Measurements from ENCODE around the gene KCNA1.
"Not testable (repeated sequence)": the region's sequence is repeated elsewhere in the genome, so short reads cannot be mapped to it uniquely, and the experiment has no call there.

Gene KCNA1

DNA sequence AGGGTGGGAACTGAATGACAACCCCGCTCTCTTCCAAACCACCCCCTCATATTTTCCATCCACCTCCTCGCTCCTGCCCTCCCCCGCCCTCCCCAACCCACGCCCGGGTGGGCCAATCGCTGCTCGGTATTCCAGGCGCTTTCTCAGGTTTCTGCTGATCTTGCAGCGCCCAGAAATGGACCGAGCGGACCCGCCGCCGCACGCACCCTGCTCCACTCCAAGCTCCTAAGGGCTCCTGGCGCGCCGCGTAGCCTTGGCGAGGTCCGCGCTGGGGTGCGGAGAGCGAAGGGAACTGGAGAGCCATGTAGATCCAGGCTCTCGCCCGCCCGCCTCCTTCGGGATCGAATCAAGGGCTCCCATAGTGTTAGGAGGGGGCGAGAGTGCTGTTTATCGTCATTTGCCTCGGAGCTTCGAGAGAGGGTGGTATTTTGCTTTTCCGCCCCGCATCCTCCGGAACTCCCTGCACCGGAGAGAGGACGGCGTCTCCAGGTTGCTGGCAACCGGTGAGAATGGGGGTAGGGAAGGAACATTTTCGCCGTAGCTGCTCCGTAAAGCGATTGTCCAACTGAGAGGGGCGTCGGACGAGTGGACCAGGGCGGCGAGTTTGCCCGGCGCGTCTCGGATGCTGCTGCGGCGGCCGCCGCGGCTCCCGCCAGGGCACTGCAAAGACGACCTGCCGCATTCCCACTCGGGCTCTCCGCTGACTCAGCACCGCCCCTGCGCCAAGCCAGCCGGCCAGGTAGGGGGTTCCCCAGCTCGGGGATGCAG is at the start of gene KCNA1:
Gene KCNA1, plus strand, starts transcription at position 172 of the 768 bp plus-strand sequence. CDS start 1,474 bp downstream, outside the sequence.
- FAIRE-seq, result no peak

DNA sequence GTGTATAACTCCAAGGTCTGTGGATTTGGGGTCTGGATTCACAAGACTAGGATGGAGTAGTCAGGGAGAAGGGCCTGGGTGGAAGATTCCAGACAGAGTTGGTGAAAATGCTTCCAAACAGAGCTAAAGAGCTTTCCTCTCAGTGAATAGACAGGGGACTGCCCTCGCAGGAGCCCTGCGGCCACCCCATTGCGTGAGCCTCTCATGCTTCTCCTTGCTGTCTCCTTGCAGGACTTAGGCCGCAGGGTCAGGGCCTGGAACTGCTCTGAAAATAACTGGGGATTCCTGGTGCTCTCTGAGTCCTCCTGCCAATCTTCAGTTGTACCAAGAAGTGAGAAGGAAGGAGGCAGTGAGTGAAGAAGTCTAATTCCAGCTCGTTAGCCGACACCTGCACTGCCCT is 49.0 kb upstream of the KCNA1 start:
- FAIRE-seq, result no peak

DNA sequence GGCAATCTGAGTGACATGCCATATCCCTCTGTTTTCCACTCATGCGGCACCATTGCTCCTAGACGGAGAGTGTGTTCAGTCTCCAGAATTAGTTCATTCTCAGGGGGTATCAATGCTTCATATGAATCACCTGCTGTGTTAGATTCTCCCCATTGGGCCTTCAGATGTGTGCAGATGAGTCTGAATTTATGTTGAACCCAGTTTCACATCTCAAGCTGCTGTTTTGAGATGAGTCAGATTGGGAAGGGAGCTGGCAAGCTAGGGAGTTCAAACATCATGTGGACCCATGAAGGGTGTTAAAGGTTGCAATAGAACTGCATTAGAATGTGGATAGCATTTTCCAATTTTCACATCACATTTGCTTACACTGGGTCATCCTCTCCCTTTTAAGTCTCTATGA is 46.9 kb upstream of the KCNA1 start:
- no peak for FAIRE-seq

DNA sequence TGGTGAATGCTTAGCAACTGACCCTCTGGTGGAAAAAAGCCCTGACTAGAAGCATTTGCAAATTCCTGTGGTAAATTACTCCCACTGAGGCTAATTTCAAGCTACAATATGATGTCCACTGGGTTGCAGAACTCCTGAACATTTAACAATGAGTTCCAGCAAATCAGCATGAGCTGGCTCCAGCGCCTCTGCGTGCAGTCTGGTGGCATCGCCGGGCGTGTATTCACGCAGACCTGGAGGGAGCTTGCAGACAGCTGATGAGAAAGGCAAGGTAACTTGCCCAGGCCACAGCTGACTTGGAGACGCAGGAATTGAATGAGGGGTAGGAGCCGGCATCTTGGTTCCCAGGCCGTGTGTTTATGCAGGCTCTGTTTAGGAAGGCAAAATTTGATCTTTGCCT is 45.1 kb upstream of the KCNA1 start:
- FAIRE-seq, result no peak

DNA sequence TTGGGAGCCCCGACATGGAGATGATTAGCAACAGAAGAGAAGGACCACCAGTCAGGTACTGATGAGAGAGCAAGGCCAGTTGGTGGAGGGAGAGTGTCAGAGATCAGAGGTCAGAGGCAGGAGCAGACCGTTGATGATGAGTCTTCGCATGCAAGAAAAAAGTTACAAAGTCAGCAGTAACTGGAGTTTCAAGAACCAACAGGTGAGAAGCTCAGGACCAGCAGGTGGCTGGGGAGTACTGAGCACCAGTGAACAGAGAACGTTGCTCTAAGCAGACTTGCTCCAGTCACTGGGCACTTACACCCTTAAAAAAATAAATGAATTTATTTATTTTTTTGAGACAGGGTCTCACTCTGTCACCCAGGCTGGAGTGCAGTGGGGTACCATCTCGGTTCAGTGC is 44.5 kb upstream of the KCNA1 start:
- FAIRE-seq, result no peak

DNA sequence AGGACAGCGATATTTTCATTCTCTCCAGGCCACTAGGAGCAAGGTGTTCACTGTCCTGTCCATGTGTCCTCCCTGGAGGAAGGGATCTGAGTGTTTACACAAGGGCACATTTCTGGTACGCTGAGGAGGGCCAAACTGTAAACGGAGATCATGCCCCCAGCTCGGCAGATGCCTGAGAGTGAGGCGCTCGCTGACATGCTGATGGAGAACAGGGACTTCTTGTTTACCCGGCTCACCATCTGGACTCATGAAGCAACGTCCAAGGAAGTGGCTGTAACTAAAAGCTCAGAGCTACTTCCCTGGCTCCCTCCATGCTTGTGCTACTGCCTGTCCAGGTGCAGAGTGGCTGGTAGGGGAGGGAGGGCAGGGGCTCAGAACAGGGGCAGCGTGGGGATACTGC is 43.4 kb upstream of the KCNA1 start:
- FAIRE-seq, result no peak

DNA sequence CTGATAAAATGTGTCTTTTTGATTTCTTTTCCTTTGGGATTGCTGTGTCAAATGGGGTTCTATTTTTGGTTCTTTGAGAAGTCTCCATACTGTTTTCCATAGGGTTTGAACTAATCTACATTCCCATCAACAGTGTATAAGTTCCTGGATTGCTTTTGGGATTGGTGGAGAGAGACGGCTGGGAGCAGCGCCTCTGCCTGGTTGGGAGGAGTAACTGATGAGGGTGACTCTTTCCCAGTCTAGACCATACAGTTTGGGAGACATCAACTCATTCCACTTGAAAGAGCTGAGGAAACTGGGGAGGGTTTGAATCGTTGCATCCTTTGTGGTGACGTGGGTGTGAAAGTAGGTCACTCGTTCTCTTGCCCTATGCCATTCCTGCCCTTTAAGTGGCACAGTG is 42.3 kb upstream of the KCNA1 start:
- FAIRE-seq, result no peak

DNA sequence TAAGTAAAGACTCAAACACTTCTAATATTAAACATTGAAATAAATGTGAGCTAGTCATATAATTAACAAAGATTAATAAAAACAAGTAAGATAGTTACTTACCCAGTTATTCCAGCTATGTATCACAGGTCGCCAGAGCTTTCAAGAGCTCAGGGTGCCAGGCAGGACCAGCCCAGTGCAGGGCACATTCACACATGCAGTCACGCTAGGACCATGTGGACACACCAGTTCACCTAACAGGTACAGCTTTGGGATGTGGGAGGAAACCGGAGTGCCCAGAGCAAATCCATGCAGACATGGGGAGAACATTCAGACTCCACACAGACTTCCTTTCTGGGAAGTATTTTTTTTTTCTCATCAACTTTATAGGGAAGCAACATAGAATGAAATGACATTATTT is 39.3 kb upstream of the KCNA1 start:
- FAIRE-seq, result no peak

DNA sequence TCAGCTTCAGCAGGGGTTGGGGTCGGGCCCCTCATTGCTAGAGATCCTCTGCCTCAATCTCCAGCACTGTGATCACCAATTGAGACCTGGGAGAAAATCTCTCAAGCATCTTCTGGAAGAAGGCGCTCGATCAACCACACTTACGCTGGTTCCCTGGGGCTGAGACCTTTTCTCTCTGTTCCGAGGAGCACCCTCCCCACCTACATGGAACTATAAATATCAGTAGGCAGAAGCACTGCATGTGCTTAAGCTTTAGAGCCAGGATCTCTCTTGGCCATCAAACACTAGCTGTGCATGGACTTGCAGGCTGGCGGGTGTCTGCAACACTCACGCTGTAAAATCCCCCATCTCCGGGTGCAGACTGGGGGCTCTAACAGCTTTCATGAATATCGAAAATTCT is 38.2 kb upstream of the KCNA1 start:
- FAIRE-seq, result no peak

DNA sequence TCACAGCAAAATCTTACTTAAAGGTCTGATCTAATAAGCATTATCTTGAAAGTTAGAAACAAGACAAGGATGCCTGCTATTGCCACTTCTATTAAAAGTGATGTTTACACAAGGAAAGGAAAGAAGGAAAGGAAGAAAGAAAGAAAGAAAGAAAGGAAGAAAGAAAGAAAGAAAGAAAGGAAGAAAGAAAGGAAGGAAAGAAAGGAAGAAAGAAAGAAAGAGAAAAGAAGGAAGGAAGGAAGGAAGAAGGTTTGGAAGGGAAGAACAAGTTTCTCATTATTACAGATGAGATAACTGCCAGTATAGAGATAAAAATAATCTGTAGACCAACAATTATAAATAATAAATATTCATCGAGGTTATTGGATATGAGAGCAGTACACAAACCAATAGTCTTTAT is 35.8 kb upstream of the KCNA1 start:
- FAIRE-seq, result no peak

DNA sequence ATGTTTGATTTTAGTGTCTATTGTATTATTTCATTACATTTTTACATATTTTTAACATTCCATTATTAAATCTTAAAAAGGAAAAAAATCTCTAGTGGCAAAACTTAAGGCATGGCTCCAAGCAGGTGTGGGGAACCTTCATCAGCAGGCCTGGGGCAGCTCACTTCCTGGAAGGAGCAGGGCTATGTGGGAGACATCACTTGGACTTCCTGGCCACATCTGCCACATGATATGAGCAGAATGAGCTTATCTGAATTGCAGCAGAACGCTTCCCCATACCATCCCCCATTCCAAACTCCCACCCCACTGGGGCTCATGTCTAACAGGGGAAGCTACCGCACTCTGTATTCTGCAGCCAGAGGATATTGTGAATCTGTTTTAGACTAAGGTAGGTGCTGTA is 35.0 kb upstream of the KCNA1 start:
- FAIRE-seq, result no peak

DNA sequence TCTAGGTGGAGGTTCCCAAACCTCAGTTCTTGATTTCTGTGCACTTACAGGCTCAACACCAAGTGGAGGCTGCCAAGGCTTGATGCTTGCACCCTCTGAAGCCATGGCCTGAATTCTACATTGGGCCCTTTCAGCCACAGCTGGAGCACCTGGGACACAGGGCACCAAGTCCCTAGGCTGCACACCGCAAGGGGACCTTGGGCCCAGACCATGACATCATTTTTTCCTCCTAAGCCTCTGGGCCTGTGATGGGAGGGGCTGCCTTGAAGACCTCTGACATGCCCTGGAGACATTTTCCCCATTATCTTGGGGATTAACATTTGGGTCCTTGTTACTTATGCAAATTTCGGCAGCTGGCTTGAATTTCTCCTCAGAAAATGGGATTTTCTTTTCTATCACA is 30.2 kb upstream of the KCNA1 start:
- FAIRE-seq, result not testable (repeated sequence)

DNA sequence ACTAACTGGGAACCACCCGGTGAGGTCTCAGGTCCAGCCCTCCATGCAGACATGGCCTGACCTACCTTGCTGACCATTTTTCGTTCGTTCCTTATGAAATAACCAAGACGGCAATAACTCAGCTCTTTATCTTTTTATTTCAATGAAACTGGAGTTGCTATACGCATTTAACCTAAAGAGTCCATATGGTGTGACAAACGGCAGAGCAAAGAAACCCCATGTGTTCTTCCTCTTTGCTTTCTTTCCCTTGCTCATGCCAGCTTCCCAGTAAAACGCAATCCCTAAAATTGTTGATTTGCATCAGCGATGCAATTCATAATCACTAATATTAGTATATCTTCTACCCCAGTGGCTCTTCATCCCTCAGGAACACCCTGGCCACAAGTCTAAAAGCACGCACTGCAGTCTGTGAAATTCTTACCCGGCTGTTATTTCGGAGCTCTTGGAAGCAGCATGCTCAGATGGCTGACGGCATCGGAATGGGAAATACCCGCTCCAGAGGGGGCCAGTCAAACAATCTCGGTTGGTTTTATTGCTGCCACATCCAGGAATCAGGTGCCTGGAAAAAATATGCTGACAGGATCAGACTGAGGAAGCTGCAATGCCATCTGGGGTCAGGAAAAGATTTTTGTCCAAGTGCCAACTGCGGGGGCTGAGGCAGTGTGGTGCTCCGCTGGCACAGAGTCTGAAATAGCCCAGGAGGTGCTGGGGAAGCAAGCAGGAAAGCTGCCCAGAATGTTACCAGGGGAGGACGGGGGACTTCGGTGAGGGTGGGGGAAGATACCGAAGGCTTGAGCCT is 28.2 kb upstream of the KCNA1 start:
- no peak for FAIRE-seq

DNA sequence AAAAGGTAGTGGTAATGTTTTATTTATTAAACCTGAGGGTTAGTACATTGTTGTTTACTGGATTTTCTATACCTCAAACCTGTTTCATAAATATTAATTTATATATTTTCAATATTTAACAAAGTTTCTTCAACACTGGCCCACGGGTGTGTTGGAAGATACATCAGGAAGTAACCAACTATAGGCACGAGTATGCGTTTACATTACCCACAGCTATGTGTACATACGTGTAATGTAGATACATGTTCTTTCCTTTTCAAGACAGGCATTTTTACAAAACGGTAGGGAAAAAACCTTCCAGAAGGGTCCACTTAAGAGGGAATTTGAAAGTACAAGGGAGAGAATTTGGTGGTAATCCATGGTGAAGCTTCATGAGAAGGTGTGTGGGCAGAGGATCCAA is 17.8 kb upstream of the KCNA1 start:
- FAIRE-seq, result no peak

DNA sequence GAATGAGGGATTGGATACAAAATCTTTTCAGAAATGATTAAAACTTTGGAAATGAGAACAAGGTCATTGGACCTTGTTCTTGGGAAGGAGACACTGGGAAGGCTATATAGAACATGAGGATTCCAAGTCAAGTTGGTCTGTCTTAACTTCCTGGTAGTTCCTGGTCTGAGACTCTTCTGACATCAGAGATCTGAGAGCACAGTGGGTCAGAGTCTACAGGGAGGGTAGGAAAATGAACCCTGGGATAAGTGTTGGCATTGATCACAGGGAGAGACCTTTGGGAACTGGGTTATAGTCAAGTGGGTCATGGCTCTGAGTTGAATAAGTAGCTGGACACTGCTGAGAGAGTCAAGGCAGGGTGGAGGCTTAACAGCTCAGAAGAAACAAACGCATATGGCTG is 17.3 kb upstream of the KCNA1 start:
- FAIRE-seq, result no peak

DNA sequence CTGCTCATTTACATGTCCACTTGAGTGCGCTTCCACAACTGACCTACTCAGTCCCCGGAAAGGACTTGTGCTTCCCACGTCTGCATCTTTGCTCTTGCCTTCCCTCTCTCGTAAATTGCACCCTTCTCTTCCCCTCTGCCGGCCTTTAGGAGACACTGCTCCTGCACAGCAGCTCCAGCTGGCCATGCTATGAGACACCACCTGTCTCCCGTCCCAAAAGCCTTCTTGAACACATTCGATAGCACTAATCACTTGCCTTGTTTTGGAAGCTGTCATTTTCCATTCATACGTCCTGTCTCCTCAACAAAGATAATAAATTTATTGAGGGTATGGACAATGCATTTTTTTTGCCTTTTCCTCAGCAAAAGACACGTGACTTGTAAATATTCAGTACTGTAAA is 15.7 kb upstream of the KCNA1 start:
- FAIRE-seq, result no peak

DNA sequence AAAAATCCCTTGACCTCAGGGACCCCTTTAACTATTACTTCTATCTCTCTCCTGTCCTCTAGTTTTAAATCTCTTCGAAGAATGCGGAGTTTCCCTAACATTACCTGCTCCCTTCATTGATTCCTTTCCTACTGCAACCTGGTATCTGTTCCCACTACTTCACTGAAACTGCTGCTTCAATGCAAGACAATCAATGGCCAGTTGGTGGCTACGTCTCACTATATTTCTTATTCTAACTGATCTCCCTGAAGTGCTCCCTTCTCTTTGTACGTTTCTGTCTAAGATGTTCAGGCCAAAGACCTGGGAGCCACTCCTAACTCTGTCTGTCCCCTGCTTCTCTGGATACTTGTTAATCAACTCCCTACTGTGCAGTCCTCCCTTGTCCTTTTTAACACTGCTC is 10.3 kb upstream of the KCNA1 start:
- FAIRE-seq, result no peak

DNA sequence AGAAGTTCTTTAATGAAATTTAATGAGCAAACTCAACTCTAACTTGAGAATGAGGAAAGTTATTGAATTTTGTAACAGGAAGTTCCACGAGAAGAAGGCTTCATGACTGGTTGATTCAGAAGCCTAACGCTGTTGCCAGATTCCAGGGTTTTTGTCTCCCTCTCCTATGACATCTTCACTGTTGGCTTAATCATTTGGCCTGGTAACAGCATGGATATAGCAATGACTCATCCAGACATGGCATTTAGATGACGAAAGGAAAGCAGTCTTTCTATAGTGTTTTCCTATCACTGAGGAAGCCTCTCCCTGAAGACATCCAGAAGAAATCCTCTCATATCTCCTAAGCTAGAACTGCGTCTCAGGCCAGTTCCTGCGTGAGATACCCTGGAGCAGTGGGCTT is 9.4 kb upstream of the KCNA1 start:
- no peak for FAIRE-seq

DNA sequence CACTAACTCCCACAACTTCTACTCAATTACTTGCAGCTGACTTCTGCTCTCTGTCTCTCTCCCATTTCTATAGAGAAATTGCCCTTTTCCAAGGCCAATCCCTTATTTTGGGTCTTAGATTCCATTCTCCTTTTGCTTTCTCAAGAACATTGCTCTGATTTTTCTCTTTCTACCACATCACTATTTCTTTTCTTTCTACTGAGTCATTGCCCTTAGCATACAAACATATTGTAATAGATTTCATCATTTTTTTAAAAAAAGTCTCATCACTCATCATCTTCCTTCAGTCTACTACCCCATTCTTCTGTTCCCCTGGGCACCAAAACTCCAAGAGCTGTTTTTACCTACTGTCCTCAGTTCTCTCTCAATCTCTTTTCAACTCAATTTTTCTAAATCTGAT is 4.4 kb upstream of the KCNA1 start:
- no peak for FAIRE-seq

DNA sequence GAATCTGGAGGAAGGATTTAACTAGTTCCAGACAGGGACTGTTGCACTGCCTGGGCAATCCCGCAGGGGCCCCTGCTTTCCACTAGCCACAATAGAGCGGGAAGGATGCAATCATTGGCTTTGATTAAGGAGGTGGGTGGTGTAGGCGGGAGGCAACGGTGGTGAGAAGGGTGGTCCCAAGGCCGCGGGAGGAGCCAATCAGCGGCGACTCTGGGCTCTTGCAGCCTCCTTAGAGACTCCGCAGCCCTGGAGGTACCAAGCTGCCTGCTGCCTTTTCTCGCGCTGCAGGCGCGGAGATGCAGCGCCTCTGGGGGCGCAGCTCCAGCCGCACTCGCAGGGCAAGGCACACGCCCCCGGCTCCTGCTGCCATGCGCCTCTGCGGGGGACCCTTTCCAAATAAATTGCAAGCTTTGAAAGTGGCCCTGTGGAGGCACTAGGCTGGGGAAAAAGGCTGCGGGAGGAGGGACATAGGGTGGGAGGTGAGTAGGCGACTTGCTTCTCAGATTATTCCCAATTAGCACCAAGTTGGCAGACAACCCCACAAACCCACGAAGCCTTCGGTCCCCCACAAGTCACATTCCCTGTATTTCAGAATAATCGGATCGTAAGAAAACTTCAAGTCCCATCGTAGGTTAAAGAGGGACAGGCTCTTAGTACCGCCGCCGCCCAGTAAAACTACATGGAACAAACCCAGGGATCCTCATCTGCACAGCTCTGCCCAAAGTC is 858 bp upstream of the KCNA1 start:
- FAIRE-seq, result no peak

DNA sequence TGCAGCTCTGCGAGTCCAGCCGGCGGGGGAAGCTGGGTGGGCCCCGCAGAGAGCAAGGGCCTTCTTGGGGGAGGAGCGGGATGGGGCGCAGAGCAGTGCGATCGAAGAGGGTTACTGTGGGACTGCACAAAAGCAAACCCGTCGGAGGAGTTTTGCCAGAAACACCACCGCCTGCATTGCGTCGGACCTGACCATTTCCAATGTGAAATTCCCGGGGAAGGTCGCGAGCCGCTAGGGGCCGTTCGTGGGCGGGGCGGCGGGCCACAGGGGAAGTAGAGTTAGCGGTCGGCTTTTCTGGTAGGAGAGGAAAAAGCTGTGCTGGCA is 333 bp upstream of the KCNA1 start:
- FAIRE-seq, result no peak

DNA sequence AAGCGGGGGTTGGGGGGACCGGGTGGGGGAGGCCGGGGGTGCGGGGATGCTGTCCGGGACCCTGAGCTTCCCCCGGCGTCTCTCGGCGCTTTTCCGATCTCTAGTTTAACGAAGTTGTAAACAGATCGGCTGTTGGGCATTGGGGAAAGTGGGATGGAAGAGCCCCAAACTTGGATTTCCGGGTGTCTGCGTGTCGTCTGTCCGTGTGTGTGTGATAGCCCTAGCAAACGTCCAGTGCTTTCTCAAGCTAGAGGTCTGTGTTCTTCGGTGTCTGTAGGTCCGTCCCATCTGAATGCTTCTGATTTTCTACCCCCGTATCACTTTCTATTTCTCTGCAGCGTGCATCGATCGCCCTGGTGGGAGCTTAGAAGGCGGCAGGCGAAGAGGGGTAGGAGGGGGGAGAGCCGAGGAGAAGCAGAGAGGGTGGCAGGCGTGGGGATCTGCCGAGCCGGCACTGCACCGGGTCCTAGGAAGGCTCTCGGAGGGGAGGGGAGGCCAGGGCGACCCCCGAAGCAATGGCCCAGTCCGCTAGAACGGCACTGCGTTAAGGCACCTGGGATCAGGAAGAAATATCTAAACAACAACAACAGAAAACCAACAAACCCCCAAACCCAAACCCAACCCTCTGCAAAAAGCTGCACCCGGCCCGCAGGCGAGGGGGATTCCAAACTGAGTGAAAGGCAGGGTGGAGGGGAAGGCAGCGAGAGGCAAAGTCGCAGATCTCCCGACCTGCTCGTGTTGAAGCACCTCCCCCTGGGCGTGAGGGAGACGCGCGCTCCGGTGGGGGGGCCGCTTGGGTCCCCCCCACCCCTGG is 1.0 kb downstream of the KCNA1 start:
- FAIRE-seq, result no peak

All from colon (tissue), 2 donors.